HG02840 (cell line): ENCODE measurements around the gene SHLD2.
"Not testable (repeated sequence)": the region's sequence is repeated elsewhere in the genome, so short reads cannot be mapped to it uniquely, and the experiment has no call there.

Experiments used
- ATAC-seq: cut with Tn5 transposase; IDR thresholded peaks from one replicate; pipeline ENCODE4 v1.9.1; 2021; ENCODE audit warnings: mild to moderate bottlenecking, moderate library complexity, moderate number of reproducible peaks; ENCODE audit not compliant: unreplicated experiment, low FRiP score

Gene SHLD2

DNA sequence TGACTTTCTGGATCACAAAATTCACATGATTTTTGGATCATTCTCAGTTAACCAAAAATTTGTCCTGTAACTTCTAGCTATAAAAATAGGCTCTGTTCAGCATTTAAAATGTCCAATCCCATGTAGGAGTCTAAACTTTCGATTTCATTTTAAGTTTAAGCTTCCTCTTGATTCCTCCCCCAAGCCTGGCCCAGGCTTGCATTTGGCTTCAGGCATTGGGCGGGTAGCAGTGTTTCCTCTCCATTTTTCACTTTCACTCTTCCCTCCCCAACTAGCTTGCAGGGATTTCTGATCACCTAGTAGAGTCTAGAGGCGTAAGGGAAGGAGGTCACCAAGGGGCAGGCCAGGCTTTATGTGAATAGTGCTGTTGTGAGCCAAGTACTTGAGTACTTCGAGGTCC lies 109.8 kb downstream of the SHLD2 start:
- ATAC-seq = not testable (repeated sequence)

DNA sequence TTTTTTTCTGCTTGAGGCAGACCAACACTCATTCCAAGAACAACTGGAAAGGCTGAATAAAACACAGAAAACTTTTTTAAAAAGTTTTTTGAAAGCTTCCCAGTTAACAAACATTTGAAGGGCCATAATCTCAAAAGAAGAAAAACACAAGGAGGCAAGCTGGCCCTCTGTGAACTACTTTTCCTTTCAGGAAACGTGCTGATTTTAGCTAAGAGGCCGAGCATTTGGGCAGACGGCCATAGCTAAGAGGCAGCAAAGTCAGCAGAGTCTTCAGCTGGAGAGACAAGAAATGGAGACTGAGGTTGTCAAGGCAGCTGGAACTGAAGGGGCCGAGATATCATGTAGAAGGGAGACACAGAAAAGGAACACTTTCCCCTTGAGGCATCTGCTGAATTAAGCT lies 111.9 kb downstream of the SHLD2 start:
- ATAC-seq = not testable (repeated sequence)

DNA sequence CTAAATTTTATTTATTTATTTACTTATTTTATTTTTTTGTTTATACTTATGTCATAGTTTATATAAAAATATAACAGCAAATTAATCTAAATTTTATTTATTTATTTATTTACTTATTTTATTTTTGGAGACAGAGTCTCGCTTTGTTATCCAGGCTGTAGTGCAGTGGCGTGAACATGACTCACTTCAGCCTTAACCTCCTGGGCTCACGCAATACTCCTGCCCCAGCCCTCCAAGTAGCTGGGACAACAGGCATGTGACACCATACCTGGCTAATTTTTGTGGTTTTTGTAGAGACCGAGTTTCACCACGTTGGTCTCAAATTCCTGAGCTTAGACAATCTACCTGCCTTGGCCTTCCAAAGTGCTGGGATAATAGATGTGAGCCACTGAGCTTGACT lies 115.3 kb downstream of the SHLD2 start:
- not testable (repeated sequence) for ATAC-seq

DNA sequence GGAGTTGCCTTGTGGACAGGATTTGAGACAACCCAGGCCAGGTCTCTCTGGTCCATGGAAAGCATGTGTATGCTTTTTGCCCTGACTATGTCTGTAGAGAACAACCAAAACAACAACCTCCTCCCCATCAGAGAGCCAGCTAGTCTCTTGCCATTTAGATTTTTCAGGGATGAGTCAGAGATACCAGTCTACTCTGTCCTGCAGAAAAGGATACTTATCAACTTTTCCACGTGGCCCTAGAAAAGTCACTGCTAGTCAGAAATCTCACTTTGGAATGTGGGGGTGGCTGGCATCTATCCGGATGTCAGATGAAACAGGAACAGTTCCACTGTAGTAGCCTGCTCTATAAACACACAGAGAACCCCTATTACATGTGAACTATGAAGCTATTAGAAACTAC lies 116.8 kb downstream of the SHLD2 start:
- ATAC-seq = not testable (repeated sequence)

DNA sequence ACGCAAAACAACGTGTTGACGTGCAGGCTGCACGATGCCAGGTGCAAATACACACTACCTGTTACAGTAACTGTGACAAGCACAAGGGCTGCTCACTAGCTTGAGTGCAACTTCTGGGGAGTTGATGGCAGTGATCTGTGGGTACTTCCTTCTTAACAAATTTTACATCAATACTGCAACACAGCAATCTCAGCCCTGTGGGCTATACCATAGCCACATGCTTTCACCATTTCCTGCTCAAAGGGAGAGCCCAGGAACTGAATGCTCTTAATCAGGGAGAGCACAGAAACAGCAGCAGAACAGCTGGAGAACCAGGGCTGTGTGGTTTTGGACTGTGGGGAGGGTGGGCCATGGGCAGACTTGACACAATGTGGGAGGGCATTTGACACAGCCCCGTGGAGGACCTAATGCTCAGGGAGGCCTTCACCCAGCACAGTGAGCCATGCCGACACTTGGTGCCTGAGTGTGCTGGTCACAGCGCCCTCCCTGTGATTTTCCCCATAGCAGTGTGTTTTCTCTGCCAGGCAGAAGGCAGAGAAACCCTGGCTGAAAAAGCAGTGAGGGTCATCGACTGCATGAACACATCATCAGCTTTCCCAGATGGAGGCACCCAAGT lies 118.3 kb downstream of the SHLD2 start:
- ATAC-seq = not testable (repeated sequence)

DNA sequence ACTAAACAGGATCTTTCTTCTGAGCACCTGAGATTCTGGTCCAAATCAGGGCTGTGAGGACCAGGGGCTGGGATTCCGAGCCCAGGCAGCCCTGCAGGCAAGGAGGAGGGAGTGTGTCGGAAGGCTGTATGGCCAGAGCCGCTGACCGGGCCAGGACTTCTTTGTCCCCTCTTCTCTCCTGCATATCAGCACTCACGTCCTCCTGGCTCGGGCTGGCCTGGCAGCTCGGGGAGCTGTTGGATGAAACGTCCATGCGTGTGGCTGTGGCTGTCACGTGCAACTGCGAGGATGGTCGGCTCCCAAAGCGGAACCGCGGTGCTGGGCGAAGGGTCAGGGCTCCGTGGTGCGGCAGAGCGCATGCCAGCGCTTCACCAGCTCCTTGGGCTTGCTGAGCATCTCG lies 118.8 kb downstream of the SHLD2 start:
- ATAC-seq = not testable (repeated sequence)

DNA sequence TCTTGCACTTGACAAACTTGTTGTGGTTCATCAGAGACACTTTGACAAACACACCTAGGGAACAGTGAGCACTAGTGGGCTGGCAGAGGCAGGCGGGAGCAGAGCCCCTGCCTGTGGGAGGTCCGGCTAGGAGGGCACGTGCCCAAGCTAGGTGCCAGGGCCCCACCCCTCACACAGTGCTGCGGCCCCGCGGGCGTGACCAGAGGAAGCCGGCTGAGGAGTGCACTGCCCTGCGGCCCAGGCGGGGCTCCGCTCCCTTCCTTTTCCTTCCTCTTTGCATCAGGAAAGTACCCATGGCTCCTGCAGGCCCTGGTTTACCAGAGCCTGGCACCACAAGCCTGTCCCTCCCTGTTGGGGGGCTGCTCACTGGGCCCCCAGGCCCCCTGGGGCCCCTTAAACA lies 121.1 kb downstream of the SHLD2 start:
- not testable (repeated sequence) for ATAC-seq

DNA sequence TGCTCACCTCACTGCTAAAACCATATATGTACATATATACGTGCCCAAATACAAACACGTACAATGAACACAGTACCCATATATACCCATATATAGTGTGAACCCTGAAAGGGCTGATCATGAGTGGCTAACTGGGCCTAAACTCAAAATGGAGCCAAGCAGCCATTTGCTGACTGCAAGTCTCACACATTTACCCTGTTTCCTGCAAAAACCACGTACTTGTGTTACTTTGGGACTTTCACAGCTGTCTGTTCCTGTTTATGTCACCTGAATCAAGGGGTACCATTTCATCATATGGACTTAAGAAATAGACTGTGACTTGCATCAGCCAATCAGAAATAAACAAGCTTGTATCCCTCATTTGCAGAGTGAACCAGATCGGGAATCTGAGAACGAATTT lies 124.4 kb downstream of the SHLD2 start:
- ATAC-seq = not testable (repeated sequence)

DNA sequence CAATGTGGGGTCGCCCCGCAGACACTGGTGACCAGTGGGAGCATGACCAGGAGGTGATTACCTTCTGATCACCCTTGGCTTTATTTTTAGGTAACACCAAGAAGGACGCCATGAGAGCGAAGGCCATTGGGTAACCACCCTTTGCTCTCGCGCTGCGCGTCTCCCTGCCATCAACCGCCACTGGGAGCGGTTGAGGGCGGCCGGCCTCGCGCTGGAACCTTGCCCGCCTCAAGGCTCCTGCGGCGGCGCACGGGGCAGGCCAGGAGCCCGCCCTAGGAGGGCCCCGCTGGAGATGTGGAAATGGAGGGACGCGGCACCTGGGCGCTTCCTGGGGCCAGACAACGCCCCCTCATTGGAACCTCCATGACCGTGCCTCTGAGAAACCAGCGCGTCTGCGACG lies 127.8 kb downstream of the SHLD2 start:
- ATAC-seq = not testable (repeated sequence)

- ATAC-seq = not testable (repeated sequence)
Observed at GRCh38 chr10:87225148-87225547, 130.1 kb downstream of the SHLD2 start, which contains the start of gene NUTM2A. Gene NUTM2A (plus strand): TSS chr10:87225448. CDS start chr10:87225831, 383 bp downstream.

DNA sequence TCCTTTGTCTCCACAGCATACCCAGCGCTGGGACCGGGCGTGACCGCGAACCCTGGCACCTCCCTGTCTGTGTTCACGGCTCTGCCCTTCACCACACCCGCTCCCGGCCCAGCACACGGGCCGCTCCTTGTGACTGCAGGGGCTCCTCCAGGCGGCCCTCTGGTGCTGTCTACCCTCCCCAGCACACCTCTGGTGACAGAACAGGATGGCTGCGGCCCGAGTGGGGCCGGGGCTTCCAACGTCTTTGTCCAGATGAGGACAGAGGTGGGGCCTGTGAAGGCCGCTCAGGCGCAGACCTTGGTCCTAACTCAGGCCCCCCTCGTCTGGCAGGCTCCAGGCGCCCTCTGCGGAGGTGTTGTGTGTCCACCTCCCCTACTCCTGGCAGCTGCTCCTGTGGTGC lies 133.2 kb downstream of the SHLD2 start:
- not testable (repeated sequence) for ATAC-seq

DNA sequence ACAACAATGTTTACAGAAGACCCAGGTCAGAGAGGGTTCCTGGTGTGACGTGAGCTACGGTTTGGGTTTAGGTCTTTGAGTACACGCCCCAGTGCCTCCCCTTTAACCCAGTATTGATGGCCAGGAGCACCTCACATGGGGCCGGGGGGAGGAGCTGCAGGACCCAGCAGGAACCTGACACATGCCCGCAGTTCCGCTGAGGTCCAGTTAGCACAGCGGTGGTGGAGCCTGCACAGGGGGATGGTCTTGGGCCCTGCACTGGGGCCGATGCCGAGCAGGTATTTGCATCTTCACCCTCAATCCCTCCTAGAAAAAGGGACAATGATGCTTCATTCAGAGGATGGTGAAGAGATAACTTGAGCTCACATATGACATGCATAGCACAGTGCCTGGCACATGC lies 134.2 kb downstream of the SHLD2 start:
- ATAC-seq = not testable (repeated sequence)

GRCh38 chr10:87234854-87235253 lies 139.8 kb downstream of the SHLD2 start:
- ATAC-seq = not testable (repeated sequence)

GRCh38 chr10:87237244-87237643 lies 142.2 kb downstream of the SHLD2 start:
- ATAC-seq = not testable (repeated sequence)

GRCh38 chr10:87239346-87239808 lies 144.4 kb downstream of the SHLD2 start:
- not testable (repeated sequence) for ATAC-seq
